Upper lobe of left lung (tissue), 6 donors: ENCODE measurements around the gene CD247. TPM values are rescaled to one million over a fixed set of nuclear protein-coding genes. Genes with fewer than 3 reads are reported as not detected.

ENCODE experiments used
- ATAC-seq, 2 donors: fragments of 200-7000 bp; cut with Tn5 transposase; one replicate each; pipeline ENCODE4 v1.9.1; 2022; ENCODE audit warnings: mild to moderate bottlenecking in 2 of 2, moderate library complexity in 2 of 2; ENCODE audit not compliant: low FRiP score in 2 of 2
- DNase-seq, 2 donors: peaks; one replicate each; pipeline ENCODE4 v3.0.0-alpha.2; 2019 to 2020
- H3K27ac ChIP-seq, 4 donors: fragments of 200-600 bp; sonication (generic); one replicate each; pipeline ENCODE4 v1.5.1; 2016 to 2019
- H3K27me3 ChIP-seq, 4 donors: fragments of 200-600 bp; sonication (generic); one replicate each; pipeline ENCODE4 v1.5.1; 2017 to 2019
- H3K36me3 ChIP-seq, 4 donors: fragments of 200-600 bp; sonication (generic); one replicate each; pipeline ENCODE4 v1.5.1; 2016 to 2019
- H3K4me1 ChIP-seq, 4 donors: fragments of 200-600 bp; sonication (generic); one replicate each; pipeline ENCODE4 v1.5.1; 2018 to 2019
- H3K4me3 ChIP-seq, 4 donors: fragments of 200-600 bp; sonication (generic); one replicate each; pipeline ENCODE4 v1.5.1; 2017 to 2019; ENCODE audit warnings: mild to moderate bottlenecking in 2 of 4, moderate library complexity in 1 of 4
- H3K9me3 ChIP-seq, 4 donors: fragments of 200-600 bp; sonication (generic); one replicate each; pipeline ENCODE4 v1.5.1; 2018 to 2019
- EP300 ChIP-seq, 4 donors: sonication (generic); formaldehyde crosslinking; IDR thresholded peaks; one replicate each; pipeline ENCODE4 v1.5.1; 2017; ENCODE audit warnings: antibody characterized with exemption in 4 of 4, control low read depth in 2 of 4
- POLR2A ChIP-seq, 4 donors: fragments of 450-650 bp; IDR thresholded peaks; one replicate each; pipeline ENCODE4 v1.5.1; 2016 to 2017; ENCODE audit warnings: antibody characterized with exemption in 4 of 4, mild to moderate bottlenecking in 2 of 4
- POLR2AphosphoS5 ChIP-seq, 2 donors: sonication (generic); formaldehyde crosslinking; IDR thresholded peaks; one replicate each; pipeline ENCODE4 v1.5.1; 2017; ENCODE audit warnings: antibody characterized with exemption in 2 of 2
- WGBS, 2 donors: methylation state at CpG; one replicate each; pipeline ENCODE4 v1.1.5; 2017 to 2018; 5-methylcytosine and 5-hydroxymethylcytosine counted together
- total RNA-seq, 6 donors: library from RNA; depleted of rRNA in 4 of 6; stranded (reverse); fragments of >200 nt in 4 of 6; gene quantifications; one replicate each; pipeline versions ENCODE4 v1.1.0 to v1.2.1, GENCODE V29; 2016 to 2021
- TF ChIP-seq, protein P1 (sequence below), 6 experiments: fragments of 450-650 bp in 4 of 6; fragments of 200-600 bp in 2 of 6; sonication (generic) in 2 of 6; IDR thresholded peaks; one replicate each; pipeline ENCODE4 v1.5.1; 2016 to 2019; ENCODE audit warnings: antibody characterized with exemption in 6 of 6
- donor health status: DM: no; HTN: no; CAD: no; lungs with moderate emphysema.
- donor health status: DM: no; HTN: yes; CAD: no; lungs with severe emphysema.

Gene CD247
- total RNA-seq, 6 donors from 2014 or later, result 5.0 to 14.7 (median 8.7) TPM

DNA sequence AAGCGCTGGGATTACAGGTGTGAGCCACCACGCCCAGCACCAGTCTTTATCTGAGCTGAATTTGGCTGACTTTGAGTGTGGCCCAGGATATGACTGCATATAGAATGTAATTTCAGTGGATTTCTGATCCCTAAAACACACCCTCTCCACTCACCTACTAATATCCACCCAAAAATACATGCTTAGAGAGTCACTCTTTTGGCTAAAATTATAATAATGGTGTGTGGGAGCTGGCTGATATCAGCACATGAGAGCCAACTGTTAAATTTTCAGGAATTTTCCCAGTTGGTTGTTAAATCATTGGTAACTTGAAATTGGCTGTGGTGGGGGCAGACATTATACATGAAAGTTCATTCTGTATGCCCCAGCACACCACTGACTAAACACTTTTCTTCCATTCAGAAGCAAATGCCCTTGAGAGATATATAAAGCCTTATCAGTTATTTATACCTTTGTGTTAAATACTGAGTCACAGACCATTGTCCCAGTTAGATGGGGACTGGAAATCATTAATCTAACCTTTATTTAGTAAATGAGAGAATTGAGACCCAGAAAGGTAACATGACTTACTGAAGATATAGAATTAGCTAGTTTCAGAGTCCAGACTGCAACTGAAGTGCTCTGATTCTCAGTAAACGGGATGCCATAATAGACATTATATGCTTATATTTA is 9.9 kb upstream of the CD247 start:
- Histone ChIP-seq H3K36me3 (no peaks in the 10 kb centered on the region), H3K9me3 (no peaks in the 10 kb centered on the region), H3K27ac (no peak overlapping the region), H3K4me3 (no peak overlapping the region), H3K4me1 (no peaks in the 10 kb centered on the region), H3K27me3 (no peaks in the 10 kb centered on the region)
- no peak for ATAC-seq
- DNase-seq, result no peak
- 94 to 98% methylated on average over 3 of the region's 3 CpGs for WGBS, 2 donors
- TF ChIP-seq POLR2AphosphoS5 (IDR thresholded peaks at IDR 0.05) (no peak), EP300 (IDR thresholded peaks at IDR 0.05) (no peak), POLR2A (IDR thresholded peaks at IDR 0.05) (no peak)
- TF ChIP-seq, protein P1, sequence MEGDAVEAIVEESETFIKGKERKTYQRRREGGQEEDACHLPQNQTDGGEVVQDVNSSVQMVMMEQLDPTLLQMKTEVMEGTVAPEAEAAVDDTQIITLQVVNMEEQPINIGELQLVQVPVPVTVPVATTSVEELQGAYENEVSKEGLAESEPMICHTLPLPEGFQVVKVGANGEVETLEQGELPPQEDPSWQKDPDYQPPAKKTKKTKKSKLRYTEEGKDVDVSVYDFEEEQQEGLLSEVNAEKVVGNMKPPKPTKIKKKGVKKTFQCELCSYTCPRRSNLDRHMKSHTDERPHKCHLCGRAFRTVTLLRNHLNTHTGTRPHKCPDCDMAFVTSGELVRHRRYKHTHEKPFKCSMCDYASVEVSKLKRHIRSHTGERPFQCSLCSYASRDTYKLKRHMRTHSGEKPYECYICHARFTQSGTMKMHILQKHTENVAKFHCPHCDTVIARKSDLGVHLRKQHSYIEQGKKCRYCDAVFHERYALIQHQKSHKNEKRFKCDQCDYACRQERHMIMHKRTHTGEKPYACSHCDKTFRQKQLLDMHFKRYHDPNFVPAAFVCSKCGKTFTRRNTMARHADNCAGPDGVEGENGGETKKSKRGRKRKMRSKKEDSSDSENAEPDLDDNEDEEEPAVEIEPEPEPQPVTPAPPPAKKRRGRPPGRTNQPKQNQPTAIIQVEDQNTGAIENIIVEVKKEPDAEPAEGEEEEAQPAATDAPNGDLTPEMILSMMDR (IDR thresholded peaks at IDR 0.05), result no peak

DNA sequence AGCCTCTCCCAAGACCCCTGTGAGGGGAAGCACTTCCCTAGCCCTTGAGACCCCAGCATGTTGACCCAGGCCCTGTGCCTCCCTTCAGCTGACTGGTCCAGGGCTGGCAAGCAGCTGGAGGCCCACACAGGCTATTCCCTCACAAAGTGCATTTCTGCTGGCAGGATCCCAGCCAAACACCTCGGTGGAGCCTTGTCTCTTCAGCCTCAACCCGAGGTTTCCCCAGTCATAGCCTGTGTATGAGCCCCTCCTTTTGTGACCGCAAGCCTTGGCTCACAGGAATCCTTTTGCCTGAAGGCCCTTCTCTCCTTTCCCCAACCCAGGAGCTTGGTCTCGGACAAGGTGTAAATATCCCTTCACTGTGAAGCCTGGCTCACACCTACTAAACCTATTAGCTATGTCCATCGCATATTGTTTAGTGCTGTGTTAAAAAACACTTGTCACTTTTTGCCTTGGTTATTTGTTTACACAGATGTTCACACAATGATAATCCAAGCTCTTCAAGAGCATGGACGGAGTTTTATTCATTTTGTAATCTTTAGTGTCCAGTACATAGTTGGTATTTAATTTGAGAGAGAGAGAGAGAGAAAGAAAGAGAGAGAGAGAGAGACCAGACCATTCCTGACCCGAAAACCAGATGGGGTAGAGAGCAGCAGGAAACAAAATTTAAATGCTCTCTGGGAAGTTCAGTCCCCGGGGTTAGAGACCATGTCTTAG is 8.5 kb upstream of the CD247 start:
- no peak for DNase-seq
- no peak overlapping the region for H3K4me3 ChIP-seq
- no peak for ATAC-seq
- TF ChIP-seq, protein P1 (IDR thresholded peaks at IDR 0.05), result no peak
- TF ChIP-seq POLR2AphosphoS5 (IDR thresholded peaks at IDR 0.05) (no peak), EP300 (IDR thresholded peaks at IDR 0.05) (no peak), POLR2A (IDR thresholded peaks at IDR 0.05) (no peak)
- H3K27me3 ChIP-seq, result no peaks in the 10 kb centered on the region
- no peaks in the 10 kb centered on the region for H3K9me3 ChIP-seq
- no peak overlapping the region for H3K27ac ChIP-seq
- WGBS, 2 donors, result 74 to 78% methylated on average over 8 of the region's 8 CpGs
- H3K36me3 ChIP-seq, result no peaks in the 10 kb centered on the region
- H3K4me1 ChIP-seq, result no peaks in the 10 kb centered on the region

DNA sequence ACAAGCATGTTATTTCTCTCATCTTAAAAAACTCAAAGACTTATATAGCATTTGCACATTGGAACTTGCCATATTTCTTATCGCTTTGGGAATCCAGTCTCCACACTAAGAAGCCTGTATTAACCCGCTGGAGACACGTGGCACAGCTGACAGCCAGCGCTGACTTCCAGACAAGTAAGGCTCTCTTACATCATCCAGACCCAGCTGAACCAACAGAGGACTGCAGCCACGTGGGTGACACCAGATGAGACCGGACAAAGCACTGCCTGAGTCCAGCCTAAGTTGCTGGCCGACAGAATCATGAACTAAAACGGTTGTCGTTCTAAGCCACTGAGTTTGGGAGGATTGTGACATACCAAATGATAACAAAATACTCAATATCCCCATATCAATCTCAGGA is 6.3 kb upstream of the CD247 start:
- ATAC-seq, result no peak
- no peaks in the 10 kb centered on the region for H3K27me3 ChIP-seq
- no peak for DNase-seq
- TF ChIP-seq, protein P1 (IDR thresholded peaks at IDR 0.05), result no peak
- no peak for TF ChIP-seq EP300 (IDR thresholded peaks at IDR 0.05)
- no peaks in the 10 kb centered on the region for H3K4me1 ChIP-seq
- no peaks in the 10 kb centered on the region for H3K36me3 ChIP-seq
- H3K4me3 ChIP-seq, result no peak overlapping the region
- 88 to 92% methylated on average over 6 to 9 of the region's 9 CpGs for WGBS, 2 donors
- no peaks in the 10 kb centered on the region for H3K9me3 ChIP-seq
- no peak overlapping the region for H3K27ac ChIP-seq

DNA sequence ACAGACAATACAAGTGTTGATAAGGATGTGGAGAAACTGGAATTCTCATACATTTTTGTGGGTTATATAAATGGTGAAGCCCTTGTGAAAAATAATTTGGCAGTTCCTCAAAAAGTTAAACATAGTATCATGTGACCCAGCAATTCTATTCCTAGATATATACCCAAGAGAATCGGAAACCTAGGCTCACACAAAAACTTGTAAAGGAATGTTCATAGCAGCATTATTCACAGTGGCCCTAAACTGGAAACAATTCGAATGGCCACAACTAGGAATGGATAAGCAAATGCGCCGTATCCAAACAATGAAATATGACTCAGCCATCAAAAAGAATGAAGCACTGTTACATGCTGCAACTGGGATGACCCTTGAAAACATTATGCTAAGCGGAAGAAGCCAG is 3.9 kb upstream of the CD247 start:
- H3K4me3 ChIP-seq, result no peak overlapping the region
- DNase-seq (no peak), ATAC-seq (no peak)
- no peak overlapping the region for H3K27ac ChIP-seq
- no peaks in the 10 kb centered on the region for H3K9me3 ChIP-seq
- TF ChIP-seq POLR2A (IDR thresholded peaks at IDR 0.05) (no peak), EP300 (IDR thresholded peaks at IDR 0.05) (no peak), POLR2AphosphoS5 (IDR thresholded peaks at IDR 0.05) (no peak)
- TF ChIP-seq, protein P1 (IDR thresholded peaks at IDR 0.05), result no peak
- H3K27me3 ChIP-seq, result no peaks in the 10 kb centered on the region
- H3K36me3 ChIP-seq, result no peaks in the 10 kb centered on the region
- no peaks in the 10 kb centered on the region for H3K4me1 ChIP-seq
- WGBS, 2 donors, result 95 to 96% methylated on average over 5 of the region's 5 CpGs
